ENCODE results near the gene THBS1. TPM values are rescaled to one million over a fixed set of nuclear protein-coding genes. Genes with fewer than 3 reads are reported as not detected.

THBS1 gene
- total RNA-seq, 6 experiments from 2014 or later, result 7,606 to 9,130 (median 7,816) TPM

DNA sequence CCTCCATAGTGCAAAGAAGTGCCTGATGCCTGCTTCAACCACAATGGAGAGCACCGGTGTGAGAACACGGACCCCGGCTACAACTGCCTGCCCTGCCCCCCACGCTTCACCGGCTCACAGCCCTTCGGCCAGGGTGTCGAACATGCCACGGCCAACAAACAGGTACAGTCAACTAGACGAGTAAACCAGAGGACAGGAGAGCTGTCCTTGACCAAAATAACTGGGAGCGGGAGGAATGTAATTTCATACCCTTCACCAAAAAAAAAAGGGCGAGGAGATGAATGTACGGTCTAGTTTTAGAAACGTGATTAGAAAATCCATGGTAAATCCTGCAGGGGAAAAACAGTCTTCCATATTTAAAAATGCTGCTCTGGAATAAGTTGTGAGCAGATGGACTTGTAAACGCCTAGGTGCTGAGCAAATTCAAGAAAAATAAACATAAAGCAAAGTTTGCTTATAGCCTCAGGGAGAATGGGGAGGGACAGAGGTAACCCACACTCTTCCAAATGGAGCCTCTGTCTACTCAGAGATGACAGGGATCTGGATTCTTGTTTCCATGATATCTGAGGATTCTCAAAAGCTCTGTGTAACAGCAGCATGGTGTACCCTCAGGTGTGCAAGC, 8.4 kb downstream of the THBS1 start:
- TF ChIP-seq, protein P1, sequence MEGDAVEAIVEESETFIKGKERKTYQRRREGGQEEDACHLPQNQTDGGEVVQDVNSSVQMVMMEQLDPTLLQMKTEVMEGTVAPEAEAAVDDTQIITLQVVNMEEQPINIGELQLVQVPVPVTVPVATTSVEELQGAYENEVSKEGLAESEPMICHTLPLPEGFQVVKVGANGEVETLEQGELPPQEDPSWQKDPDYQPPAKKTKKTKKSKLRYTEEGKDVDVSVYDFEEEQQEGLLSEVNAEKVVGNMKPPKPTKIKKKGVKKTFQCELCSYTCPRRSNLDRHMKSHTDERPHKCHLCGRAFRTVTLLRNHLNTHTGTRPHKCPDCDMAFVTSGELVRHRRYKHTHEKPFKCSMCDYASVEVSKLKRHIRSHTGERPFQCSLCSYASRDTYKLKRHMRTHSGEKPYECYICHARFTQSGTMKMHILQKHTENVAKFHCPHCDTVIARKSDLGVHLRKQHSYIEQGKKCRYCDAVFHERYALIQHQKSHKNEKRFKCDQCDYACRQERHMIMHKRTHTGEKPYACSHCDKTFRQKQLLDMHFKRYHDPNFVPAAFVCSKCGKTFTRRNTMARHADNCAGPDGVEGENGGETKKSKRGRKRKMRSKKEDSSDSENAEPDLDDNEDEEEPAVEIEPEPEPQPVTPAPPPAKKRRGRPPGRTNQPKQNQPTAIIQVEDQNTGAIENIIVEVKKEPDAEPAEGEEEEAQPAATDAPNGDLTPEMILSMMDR (IDR thresholded peaks at IDR 0.05), result no peak

DNA sequence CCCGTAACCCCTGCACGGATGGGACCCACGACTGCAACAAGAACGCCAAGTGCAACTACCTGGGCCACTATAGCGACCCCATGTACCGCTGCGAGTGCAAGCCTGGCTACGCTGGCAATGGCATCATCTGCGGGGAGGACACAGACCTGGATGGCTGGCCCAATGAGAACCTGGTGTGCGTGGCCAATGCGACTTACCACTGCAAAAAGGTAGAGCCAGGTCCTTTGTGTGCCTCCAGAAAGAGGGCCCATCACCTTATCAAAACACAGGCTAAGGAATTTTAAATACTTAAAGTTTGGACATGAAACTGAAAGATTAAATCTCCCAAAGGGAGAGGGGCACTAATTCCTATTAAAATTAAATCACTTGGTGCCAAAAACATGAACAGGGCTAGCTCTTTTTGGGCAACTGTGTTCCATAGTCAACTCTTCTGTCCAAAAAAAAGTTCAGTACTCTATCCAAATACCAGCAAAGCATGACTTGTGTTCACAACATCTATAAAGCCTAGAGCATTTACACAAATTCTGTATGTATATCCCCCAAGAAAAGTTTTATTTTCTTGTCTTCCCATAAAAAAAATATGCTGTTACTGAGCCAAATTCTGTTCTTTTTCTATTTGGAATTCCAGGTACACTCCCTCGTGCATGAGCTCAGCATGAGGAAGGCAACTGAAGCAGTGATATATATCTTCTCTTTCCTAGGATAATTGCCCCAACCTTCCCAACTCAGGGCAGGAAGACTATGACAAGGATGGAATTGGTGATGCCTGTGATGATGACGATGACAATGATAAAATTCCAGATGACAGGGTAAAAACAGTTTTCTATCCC, 9.2 kb downstream of the THBS1 start:
- peaks cover 96% of the 10 kb centered on the region for H3K27me3 Mint-ChIP-seq (ENCODE audit: insufficient read depth)
- peaks cover 93% of the 10 kb centered on the region for H3K36me3 Mint-ChIP-seq (ENCODE audit: low read depth)
- peak overlapping the region; percentile 90 for H3K4me3 Mint-ChIP-seq
- peaks cover 93% of the 10 kb centered on the region for H3K9me3 Mint-ChIP-seq
- H3K27ac Mint-ChIP-seq, result peak overlapping the region; percentile 86
- peak; percentile 57 for DNase-seq
- peaks cover 92% of the 10 kb centered on the region for H3K4me1 Mint-ChIP-seq (ENCODE audit: low read depth)
- TF ChIP-seq, protein P1 (IDR thresholded peaks at IDR 0.05), result no peak

More for the DNA sequence above, 8.4 kb downstream of the THBS1 start:
- Mint-ChIP-seq H3K4me1 (ENCODE audit: low read depth) (peaks cover 91% of the 10 kb centered on the region), H3K27ac (peak overlapping the region; percentile 86), H3K36me3 (ENCODE audit: low read depth) (peaks cover 98% of the 10 kb centered on the region), H3K4me3 (peak overlapping the region; percentile 90), H3K27me3 (ENCODE audit: insufficient read depth) (peaks cover 97% of the 10 kb centered on the region), H3K9me3 (peaks cover 96% of the 10 kb centered on the region)
- peak; percentile 70 for DNase-seq

DNA sequence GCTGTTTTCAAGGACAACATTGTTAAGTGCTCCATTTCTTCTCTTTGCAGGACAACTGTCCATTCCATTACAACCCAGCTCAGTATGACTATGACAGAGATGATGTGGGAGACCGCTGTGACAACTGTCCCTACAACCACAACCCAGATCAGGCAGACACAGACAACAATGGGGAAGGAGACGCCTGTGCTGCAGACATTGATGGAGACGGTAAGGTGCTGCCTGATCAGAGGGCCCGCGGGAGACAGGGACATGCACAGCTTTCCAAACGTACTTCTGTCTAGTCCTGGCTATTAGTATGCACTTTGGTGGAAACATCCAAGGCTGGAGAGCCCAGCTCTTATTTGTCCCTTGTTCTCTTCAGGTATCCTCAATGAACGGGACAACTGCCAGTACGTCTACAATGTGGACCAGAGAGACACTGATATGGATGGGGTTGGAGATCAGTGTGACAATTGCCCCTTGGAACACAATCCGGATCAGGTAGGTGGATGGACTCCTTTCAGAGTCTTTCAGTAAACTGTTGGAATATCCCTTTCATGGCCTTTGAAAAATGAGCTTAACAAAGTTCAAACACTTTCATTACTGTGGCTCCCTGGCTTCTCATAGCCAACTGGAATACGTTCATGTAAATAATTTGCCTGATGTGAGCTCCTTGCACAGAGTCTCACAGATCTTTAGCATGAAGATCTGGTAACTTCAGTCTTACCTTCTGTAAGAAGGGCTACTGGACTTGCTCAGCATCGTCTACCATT, 10.4 kb downstream of the THBS1 start:
- DNase-seq, result peak; percentile 64
- H3K27me3 Mint-ChIP-seq (ENCODE audit: insufficient read depth), result peaks cover 95% of the 10 kb centered on the region
- peaks cover 90% of the 10 kb centered on the region for H3K4me1 Mint-ChIP-seq (ENCODE audit: low read depth)
- TF ChIP-seq, protein P1 (IDR thresholded peaks at IDR 0.05), result no peak
- peaks cover 91% of the 10 kb centered on the region for H3K9me3 Mint-ChIP-seq
- peak overlapping the region; percentile 90 for H3K4me3 Mint-ChIP-seq
- peaks cover 91% of the 10 kb centered on the region for H3K36me3 Mint-ChIP-seq (ENCODE audit: low read depth)
- H3K27ac Mint-ChIP-seq, result peak overlapping the region; percentile 86

GRCh38 chr15:39591896-39592315, 11.0 kb downstream of the THBS1 start:
- peak overlapping the region; percentile 86 for H3K27ac Mint-ChIP-seq
- TF ChIP-seq, protein P1 (IDR thresholded peaks at IDR 0.05), result no peak
- H3K4me1 Mint-ChIP-seq (ENCODE audit: low read depth), result peaks cover 88% of the 10 kb centered on the region
- peaks cover 89% of the 10 kb centered on the region for H3K9me3 Mint-ChIP-seq
- H3K36me3 Mint-ChIP-seq (ENCODE audit: low read depth), result peaks cover 90% of the 10 kb centered on the region
- peak overlapping the region; percentile 90 for H3K4me3 Mint-ChIP-seq
- peak; percentile 50 for DNase-seq
- peaks cover 94% of the 10 kb centered on the region for H3K27me3 Mint-ChIP-seq (ENCODE audit: insufficient read depth)

- H3K4me1 Mint-ChIP-seq (ENCODE audit: low read depth), result peaks cover 89% of the 10 kb centered on the region
- peaks cover 87% of the 10 kb centered on the region for H3K36me3 Mint-ChIP-seq (ENCODE audit: low read depth)
- TF ChIP-seq, protein P1 (IDR thresholded peaks at IDR 0.05), result no peak
- peaks cover 92% of the 10 kb centered on the region for H3K27me3 Mint-ChIP-seq (ENCODE audit: insufficient read depth)
- peak overlapping the region; percentile 90 for H3K4me3 Mint-ChIP-seq
- peak overlapping the region; percentile 86 for H3K27ac Mint-ChIP-seq
- DNase-seq, result peak; percentile 78
- H3K9me3 Mint-ChIP-seq, result peaks cover 87% of the 10 kb centered on the region
Measured at GRCh38 chr15:39592500-39592899, 11.6 kb downstream of the THBS1 start.

All from HFFc6 (cell line).